Esophagus squamous epithelium (tissue), 5 donors: ENCODE measurements around the gene PRRT1. TPM values are rescaled to one million over a fixed set of nuclear protein-coding genes. Genes with fewer than 3 reads are reported as not detected.

ENCODE experiments used
- DNase-seq: peaks from one replicate; lab custom pipeline; 2025; lab: John Stamatoyannopoulos, UW
- H3K27ac ChIP-seq, 4 donors: fragments of 200-600 bp; sonication (generic); one replicate each; pipeline ENCODE4 v1.5.1; 2016 to 2019; ENCODE audit warnings: mild to moderate bottlenecking in 1 of 4
- H3K27me3 ChIP-seq, 4 donors: fragments of 200-600 bp; sonication (generic); 1 replicate in 3 of 4; 2 replicates in 1 of 4; pipeline versions ENCODE4 v1.5.1 to v1.6.0; 2017 to 2021; ENCODE audit warnings: antibody characterized with exemption in 1 of 4
- H3K36me3 ChIP-seq, 3 donors: fragments of 200-600 bp; sonication (generic); one replicate each; pipeline ENCODE4 v1.5.1; 2016 to 2019
- H3K4me1 ChIP-seq, 3 donors: fragments of 200-600 bp; sonication (generic); one replicate each; pipeline ENCODE4 v1.5.1; 2017 to 2019
- H3K4me3 ChIP-seq, 4 donors: fragments of 200-600 bp; sonication (generic); 1 replicate in 3 of 4; 2 replicates in 1 of 4; pipeline ENCODE4 v1.5.1; 2016 to 2019; ENCODE audit warnings: mild to moderate bottlenecking in 2 of 4, moderate library complexity in 1 of 4
- H3K9me3 ChIP-seq, 3 donors: fragments of 200-600 bp; sonication (generic); one replicate each; pipeline ENCODE4 v1.5.1; 2016 to 2019
- POLR2A ChIP-seq, 4 donors: fragments of 450-650 bp; IDR thresholded peaks; one replicate each; pipeline ENCODE4 v1.6.1; 2017; ENCODE audit warnings: antibody characterized with exemption in 4 of 4, mild to moderate bottlenecking in 4 of 4, moderate library complexity in 3 of 4
- WGBS, 2 donors: methylation state at CpG; one replicate each; pipeline ENCODE4 v1.1.5; 2018; 5-methylcytosine and 5-hydroxymethylcytosine counted together
- intact Hi-C: fragments of 100-400 bp; cut with DNase I; formaldehyde crosslinking; loops from one replicate; pipeline ENCODE4 v1.15.0; 2022
- total RNA-seq, 4 donors: library from RNA; depleted of rRNA; stranded (reverse); fragments of >200 nt; gene quantifications; one replicate each; pipeline ENCODE4 v1.1.0, GENCODE V29; 2016
- TF ChIP-seq, protein P1 (sequence below), 6 experiments: fragments of 450-650 bp in 4 of 6; fragments of 200-600 bp in 2 of 6; sonication (generic) in 2 of 6; IDR thresholded peaks; one replicate each; pipeline ENCODE4 v1.5.1; 2016 to 2019; ENCODE audit warnings: antibody characterized with exemption in 6 of 6, mild to moderate bottlenecking in 4 of 6, moderate library complexity in 4 of 6
- donor health status: DM: yes; HTN: yes; CAD: no.

Gene PRRT1
- total RNA-seq, 4 donors from 2014 or later: 0.35 to 0.87 (median 0.57) TPM; not detected in 1

DNA sequence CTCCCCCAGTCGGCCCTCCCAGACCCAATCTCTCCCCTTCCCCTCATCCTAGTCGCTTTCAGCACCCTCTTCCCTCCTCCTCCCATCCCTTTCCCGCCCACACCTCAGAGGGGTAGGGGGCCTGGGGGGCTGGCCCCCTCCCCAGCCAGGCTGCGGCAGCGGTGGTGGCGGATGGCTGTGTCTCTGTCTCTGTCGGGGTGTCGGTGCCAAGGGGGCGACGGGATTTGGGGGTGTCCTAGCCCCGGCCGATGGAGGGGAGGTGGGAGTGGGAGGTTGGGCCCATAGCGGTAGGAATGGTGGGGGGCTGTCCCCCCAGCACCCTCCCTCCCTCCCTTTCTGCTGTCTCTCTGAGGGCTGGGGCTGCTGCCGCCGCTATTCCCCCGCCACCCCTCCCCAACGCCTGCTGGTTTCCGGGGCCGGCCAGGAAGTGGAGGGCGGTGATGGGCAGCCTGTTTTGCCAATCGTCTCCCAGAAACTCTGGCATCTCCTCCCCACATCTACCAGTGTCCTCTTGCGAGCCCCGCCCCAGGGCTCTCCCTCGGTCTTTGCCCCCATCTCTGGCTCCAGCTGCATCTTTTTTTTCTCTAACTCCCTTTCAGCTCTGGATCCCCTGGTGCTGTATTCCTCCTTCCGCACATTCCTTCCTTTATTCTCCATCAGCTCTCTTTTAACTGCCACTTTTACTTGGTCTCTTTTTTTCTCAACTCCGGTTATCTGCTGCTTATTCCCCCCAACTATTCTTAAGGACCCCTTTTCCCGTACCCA is 24.2 kb upstream of the PRRT1 start, which contains the start of gene AGPAT1:
Gene AGPAT1 (minus strand): TSS at position 374 of the 765 bp plus-strand sequence. CDS start 4,588 bp downstream, outside the sequence.
- peak; percentile 51 for DNase-seq
- Histone ChIP-seq H3K27ac (peak within 1 kb of the TSS; percentile 90 to 97 (median 96)), H3K27me3 (no peaks in the 10 kb centered on the region), H3K4me3 (peak within 1 kb of the TSS; percentile 66 to 96 (median 90)), H3K36me3 (peaks cover 0 to 23% (median under 1%) of the 10 kb centered on the region in 3 donors), H3K4me1 (peaks cover 27 to 72% (median 38%) of the 10 kb centered on the region in 3 donors), H3K9me3 (no peaks in the 10 kb centered on the region)
- TF ChIP-seq POLR2A (IDR thresholded peaks at IDR 0.05): peak in 2 of 4 donors; percentile 43 to 73
- TF ChIP-seq, protein P1, sequence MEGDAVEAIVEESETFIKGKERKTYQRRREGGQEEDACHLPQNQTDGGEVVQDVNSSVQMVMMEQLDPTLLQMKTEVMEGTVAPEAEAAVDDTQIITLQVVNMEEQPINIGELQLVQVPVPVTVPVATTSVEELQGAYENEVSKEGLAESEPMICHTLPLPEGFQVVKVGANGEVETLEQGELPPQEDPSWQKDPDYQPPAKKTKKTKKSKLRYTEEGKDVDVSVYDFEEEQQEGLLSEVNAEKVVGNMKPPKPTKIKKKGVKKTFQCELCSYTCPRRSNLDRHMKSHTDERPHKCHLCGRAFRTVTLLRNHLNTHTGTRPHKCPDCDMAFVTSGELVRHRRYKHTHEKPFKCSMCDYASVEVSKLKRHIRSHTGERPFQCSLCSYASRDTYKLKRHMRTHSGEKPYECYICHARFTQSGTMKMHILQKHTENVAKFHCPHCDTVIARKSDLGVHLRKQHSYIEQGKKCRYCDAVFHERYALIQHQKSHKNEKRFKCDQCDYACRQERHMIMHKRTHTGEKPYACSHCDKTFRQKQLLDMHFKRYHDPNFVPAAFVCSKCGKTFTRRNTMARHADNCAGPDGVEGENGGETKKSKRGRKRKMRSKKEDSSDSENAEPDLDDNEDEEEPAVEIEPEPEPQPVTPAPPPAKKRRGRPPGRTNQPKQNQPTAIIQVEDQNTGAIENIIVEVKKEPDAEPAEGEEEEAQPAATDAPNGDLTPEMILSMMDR (IDR thresholded peaks at IDR 0.05): no peak
- WGBS, 2 donors: 1 to 2% methylated on average over 16 to 18 of the region's 27 CpGs
- intact Hi-C loops: no loop called here

DNA sequence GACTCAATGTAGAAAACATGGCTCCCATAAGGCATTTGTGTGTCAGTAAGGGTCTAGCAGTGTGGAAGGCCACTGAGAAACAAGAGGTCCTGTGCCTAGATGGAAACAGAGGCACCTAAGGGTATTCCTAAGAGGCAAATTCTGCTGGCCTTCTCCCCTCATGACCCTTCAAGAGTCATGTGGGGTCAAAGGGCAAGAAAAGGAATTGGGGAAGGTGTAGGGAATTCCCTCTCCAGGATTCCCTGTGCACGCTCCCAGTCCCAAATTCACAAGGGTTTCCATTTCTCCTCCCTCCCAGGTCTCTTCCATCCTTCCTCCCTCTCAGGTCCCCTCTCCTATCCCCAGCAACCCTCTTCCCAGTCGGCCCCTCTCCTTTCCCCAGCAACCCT is 23.6 kb upstream of the PRRT1 start:
- DNase-seq: no peak
- Histone ChIP-seq H3K4me3 (peak overlapping the region; percentile 66 to 96 (median 90)), H3K27ac (peak overlapping the region; percentile 90 to 97 (median 96)), H3K27me3 (no peaks in the 10 kb centered on the region), H3K4me1 (peaks cover 27 to 66% (median 38%) of the 10 kb centered on the region in 3 donors), H3K9me3 (no peaks in the 10 kb centered on the region), H3K36me3 (peaks cover 0 to 23% (median 6%) of the 10 kb centered on the region in 3 donors)
- intact Hi-C loops: no loop called here
- TF ChIP-seq POLR2A (IDR thresholded peaks at IDR 0.05): no peak
- TF ChIP-seq, protein P1 (IDR thresholded peaks at IDR 0.05): no peak
- WGBS, 2 donors: 6 to 10% methylated on average over 2 of the region's 2 CpGs

DNA sequence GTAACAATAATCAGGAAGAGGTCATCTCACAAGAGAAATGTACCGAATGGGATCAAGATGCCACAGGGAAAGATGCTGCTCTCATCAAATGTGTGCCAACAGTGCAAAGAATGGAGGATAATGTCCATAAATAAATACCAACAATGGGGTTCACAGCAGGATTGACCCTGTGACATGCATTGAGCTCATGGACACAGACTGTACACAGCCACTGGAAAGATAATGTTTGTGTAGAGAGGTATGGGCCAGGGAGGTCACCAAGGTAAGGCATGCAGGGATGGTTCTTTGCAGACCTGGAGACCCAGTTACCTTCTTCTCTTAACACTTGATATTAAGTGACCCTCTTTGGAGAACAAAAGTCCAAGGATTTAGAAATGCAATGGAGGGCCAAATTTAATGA is 22.7 kb upstream of the PRRT1 start:
- no peak for TF ChIP-seq POLR2A (IDR thresholded peaks at IDR 0.05)
- TF ChIP-seq, protein P1 (IDR thresholded peaks at IDR 0.05): no peak
- Histone ChIP-seq H3K4me3 (no peak overlapping the region), H3K27ac (no peak overlapping the region), H3K9me3 (no peaks in the 10 kb centered on the region), H3K36me3 (peaks cover under 1 to 23% (median 13%) of the 10 kb centered on the region in 3 donors), H3K27me3 (no peaks in the 10 kb centered on the region), H3K4me1 (peaks cover 26 to 57% (median 30%) of the 10 kb centered on the region in 3 donors)
- 83 to 94% methylated on average over 1 of the region's 1 CpG for WGBS, 2 donors
- intact Hi-C loops: no loop called here
- no peak for DNase-seq

DNA sequence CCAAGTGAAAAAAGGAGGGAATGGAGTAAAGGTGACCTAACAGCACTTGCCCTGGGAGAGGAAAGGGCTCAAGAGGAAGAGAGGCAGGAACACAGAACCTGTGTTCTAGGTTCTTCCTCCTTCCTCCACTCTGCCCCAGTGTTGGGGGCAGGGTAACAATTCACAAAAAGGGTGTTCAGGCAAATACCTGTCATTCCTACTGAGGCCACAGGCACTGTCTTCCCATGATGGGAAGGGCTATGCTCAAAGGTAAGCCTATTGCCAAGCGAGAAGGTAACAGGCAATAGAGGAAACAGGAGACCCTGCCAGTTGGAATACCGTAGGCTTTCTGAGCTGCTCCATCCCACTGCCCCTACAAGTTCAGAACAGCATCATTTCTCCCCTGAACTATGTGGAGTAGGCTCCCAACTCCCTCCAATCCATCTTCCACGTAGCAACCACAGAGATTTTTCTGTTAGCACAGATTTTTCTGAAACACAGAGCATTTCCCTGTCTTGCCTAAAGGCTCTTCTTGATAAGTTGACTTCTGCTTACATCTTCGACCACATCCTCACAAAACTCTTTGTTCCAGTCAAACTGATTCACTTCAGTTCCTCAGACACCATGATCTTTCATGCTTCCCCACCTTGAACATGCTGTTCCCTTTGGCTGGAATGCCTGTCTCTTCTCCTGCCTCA is 21.4 kb upstream of the PRRT1 start:
- no peaks in the 10 kb centered on the region for H3K9me3 ChIP-seq
- 66 to 67% methylated on average over 4 of the region's 4 CpGs for WGBS, 2 donors
- peak overlapping the region in 3 of 4 donors; percentile 1 to 12 (median 3) for H3K27ac ChIP-seq
- peaks cover 5 to 35% (median 13%) of the 10 kb centered on the region in 3 donors for H3K36me3 ChIP-seq
- TF ChIP-seq, protein P1 (IDR thresholded peaks at IDR 0.05): no peak
- no peak for TF ChIP-seq POLR2A (IDR thresholded peaks at IDR 0.05)
- intact Hi-C loops: no loop called here
- H3K27me3 ChIP-seq: no peaks in the 10 kb centered on the region
- H3K4me1 ChIP-seq: peaks cover 18 to 48% (median 22%) of the 10 kb centered on the region in 3 donors
- no peak for DNase-seq
- H3K4me3 ChIP-seq: no peak overlapping the region
